Spleen (tissue), 11 donors: ENCODE results near the gene RASA3. TPM values are rescaled to one million over a fixed set of nuclear protein-coding genes. Genes with fewer than 3 reads are reported as not detected.
"Not testable (repeated sequence)": the region's sequence is repeated elsewhere in the genome, so short reads cannot be mapped to it uniquely, and the experiment has no call there.

Experiments used
- DNase-seq: peaks from one replicate; pipeline ENCODE4 v3.0.0-alpha.2; 2020
- H3K27ac ChIP-seq, 8 donors: fragments of 200-600 bp; sonication (generic) in 7 of 8; 1 replicate in 4 of 8; 2 replicates in 4 of 8; pipeline versions ENCODE4 v1.5.0 to v1.8.0; 2016 to 2021; ENCODE audit warnings: inconsistent platforms in 4 of 8, mild to moderate bottlenecking in 4 of 8, moderate library complexity in 1 of 8
- H3K27me3 ChIP-seq, 7 donors: fragments of 200-600 bp; sonication (generic) in 6 of 7; replicated peaks in 1 of 7; 1 replicate in 4 of 7; 2 replicates in 3 of 7; pipeline versions ENCODE4 v1.5.0 to v1.8.0; 2016 to 2021; ENCODE audit warnings: inconsistent platforms in 3 of 7, mild to moderate bottlenecking in 1 of 7
- H3K36me3 ChIP-seq, 6 donors: fragments of 200-600 bp; sonication (generic) in 5 of 6; 1 replicate in 4 of 6; 2 replicates in 2 of 6; pipeline versions ENCODE4 v1.5.0 to v1.8.0; 2016 to 2021; ENCODE audit warnings: inconsistent platforms in 2 of 6
- H3K4me1 ChIP-seq, 6 donors: fragments of 200-600 bp; sonication (generic) in 5 of 6; 1 replicate in 3 of 6; 2 replicates in 3 of 6; pipeline versions ENCODE4 v1.5.0 to v1.8.0; 2016 to 2021; ENCODE audit warnings: inconsistent platforms in 3 of 6
- H3K4me3 ChIP-seq, 8 donors: fragments of 200-600 bp; sonication (generic) in 7 of 8; 1 replicate in 4 of 8; 2 replicates in 4 of 8; pipeline versions ENCODE4 v1.5.0 to v1.8.0; 2016 to 2021; ENCODE audit warnings: inconsistent platforms in 4 of 8, mild to moderate bottlenecking in 4 of 8, moderate library complexity in 2 of 8
- H3K9me3 ChIP-seq, 8 donors: fragments of 200-600 bp; sonication (generic) in 7 of 8; 1 replicate in 4 of 8; 2 replicates in 4 of 8; pipeline versions ENCODE4 v1.5.0 to v1.8.0; 2016 to 2021; ENCODE audit warnings: inconsistent platforms in 4 of 8
- POLR2A ChIP-seq, 3 donors: fragments of 450-650 bp; IDR thresholded peaks; one replicate each; pipeline ENCODE4 v1.5.1; 2017; ENCODE audit warnings: antibody characterized with exemption in 3 of 3, mild to moderate bottlenecking in 1 of 3
- POLR2AphosphoS5 ChIP-seq, 3 donors: sonication (generic); formaldehyde crosslinking; IDR thresholded peaks; one replicate each; pipeline ENCODE4 v1.5.1; 2017; ENCODE audit warnings: antibody characterized with exemption in 3 of 3
- WGBS, 5 donors: extraction: QIAGEN DNeasy Blood & Tissue Kit in 3 of 5; methylation state at CpG; one replicate each; pipeline versions ENCODE4 v1.1.5 to v1.1.7; 2013 to 2018; 5-methylcytosine and 5-hydroxymethylcytosine counted together
- intact Hi-C: fragments of 100-400 bp; cut with DNase I; formaldehyde crosslinking; loops from one replicate; pipeline ENCODE4 v1.15.0; 2023; ENCODE audit warnings: low total_unique reads
- polyA plus RNA-seq, 3 donors: library from polyadenylated mRNA; stranded (reverse); fragments of 200-250 nt; gene quantifications; one replicate each; pipeline ENCODE4 v1.2.1, GENCODE V29; 2013
- total RNA-seq, 7 donors: library from RNA; depleted of rRNA in 3 of 7; stranded (reverse); fragments of >200 nt in 3 of 7; fragmentation: NEBNext Ultra II Directional in 4 of 7; extraction: Animal tissue kit (Norgen Biotek cat#: 25700) in 4 of 7; gene quantifications; one replicate each; pipeline versions ENCODE4 v1.1.0 to v1.2.1, GENCODE V29; 2016 to 2021
- TF ChIP-seq, protein P1 (sequence below), 11 experiments: fragments of 200-600 bp in 7 of 11; fragments of 450-650 bp in 4 of 11; sonication (generic) in 4 of 11; IDR thresholded peaks in 8 of 11; conservative IDR thresholded peaks in 3 of 11; 1 replicate in 7 of 11; 2 replicates in 4 of 11; pipeline versions ENCODE4 v1.4.0 to v1.8.0; 2016 to 2021; ENCODE audit warnings: antibody characterized with exemption in 11 of 11, inconsistent platforms in 4 of 11, mild to moderate bottlenecking in 1 of 11
- donor health status: healthy with polysubstance abuse.
- donor health status: DM: no; HTN: no; CAD: no; lungs with moderate emphysema.
- donor health status: DM: no; HTN: no; CAD: no.
- donor health status: Bipolar disorder and iron deficiency.
- donor health status: healthy.
- donor health status: DM: no; HTN: no; CAD: no.
- donor health status: DM: yes; HTN: yes; CAD: no.

The RASA3 gene
- total and polyA plus RNA-seq, 10 donors, result 11.7 to 52.8 (median 47.7) TPM

DNA sequence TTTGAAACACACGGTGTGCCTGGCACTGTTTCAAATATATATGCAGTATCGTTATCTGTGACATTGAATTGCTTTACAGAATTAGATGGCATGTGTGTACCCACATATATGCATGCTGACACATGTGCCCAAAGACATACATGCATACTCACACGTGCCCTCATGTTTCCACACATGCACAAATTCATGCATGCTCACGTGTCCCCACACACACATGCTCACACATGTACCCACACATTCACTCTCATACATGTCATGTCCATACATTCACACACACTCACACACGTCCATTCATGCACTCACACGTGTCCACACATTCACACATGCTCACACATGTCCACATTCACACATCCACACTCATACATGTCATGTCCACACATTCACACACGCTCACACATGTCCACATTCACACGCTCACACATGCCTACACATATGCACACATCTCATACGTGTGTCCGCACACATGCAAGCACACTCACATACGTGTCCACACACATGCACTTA, 140.7 kb downstream of the RASA3 start:
- Histone ChIP-seq H3K27ac (no peak overlapping the region), H3K9me3 (no peaks in the 10 kb centered on the region), H3K36me3 (peaks cover 0 to 70% (median 49%) of the 10 kb centered on the region in 6 donors), H3K27me3 (no peaks in the 10 kb centered on the region), H3K4me3 (no peak overlapping the region), H3K4me1 (peaks cover 0 to 4% (median 0%) of the 10 kb centered on the region in 6 donors)
- 88 to 95% (median 93%) methylated on average over 11 of the region's 11 CpGs for WGBS, 5 donors
- no peak for DNase-seq
- intact Hi-C loops, result no loop called here
- TF ChIP-seq POLR2AphosphoS5 (IDR thresholded peaks at IDR 0.05) (no peak), POLR2A (IDR thresholded peaks at IDR 0.05) (no peak)
- TF ChIP-seq, protein P1, sequence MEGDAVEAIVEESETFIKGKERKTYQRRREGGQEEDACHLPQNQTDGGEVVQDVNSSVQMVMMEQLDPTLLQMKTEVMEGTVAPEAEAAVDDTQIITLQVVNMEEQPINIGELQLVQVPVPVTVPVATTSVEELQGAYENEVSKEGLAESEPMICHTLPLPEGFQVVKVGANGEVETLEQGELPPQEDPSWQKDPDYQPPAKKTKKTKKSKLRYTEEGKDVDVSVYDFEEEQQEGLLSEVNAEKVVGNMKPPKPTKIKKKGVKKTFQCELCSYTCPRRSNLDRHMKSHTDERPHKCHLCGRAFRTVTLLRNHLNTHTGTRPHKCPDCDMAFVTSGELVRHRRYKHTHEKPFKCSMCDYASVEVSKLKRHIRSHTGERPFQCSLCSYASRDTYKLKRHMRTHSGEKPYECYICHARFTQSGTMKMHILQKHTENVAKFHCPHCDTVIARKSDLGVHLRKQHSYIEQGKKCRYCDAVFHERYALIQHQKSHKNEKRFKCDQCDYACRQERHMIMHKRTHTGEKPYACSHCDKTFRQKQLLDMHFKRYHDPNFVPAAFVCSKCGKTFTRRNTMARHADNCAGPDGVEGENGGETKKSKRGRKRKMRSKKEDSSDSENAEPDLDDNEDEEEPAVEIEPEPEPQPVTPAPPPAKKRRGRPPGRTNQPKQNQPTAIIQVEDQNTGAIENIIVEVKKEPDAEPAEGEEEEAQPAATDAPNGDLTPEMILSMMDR (IDR thresholded peaks at IDR 0.05 in 8 of 11, conservative IDR thresholded peaks at IDR 0.05 in 3 of 11), result no peak

DNA sequence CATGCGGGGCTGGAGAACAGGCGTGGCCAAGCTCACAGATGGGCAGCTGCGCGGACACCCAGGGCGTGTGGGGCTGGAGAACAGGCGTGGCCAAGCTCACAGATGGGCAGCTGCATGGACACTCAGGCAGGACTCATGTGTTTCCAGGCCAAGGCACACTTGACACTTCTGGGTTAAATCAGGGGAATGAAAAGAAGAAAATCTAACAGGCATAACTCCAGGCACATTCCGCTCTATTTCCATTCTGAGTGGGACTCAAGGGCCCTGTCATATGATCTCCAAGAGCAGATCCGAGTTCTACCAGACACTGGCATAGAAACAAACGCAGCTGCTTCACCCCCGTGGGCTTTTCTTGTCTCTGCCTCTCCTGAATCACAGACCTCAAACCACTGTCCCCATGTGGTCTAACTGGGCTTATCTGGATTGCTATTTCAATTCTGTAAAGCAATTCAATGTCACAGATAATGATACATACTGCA, 141.2 kb downstream of the RASA3 start:
- peaks cover 0 to 65% (median 44%) of the 10 kb centered on the region in 6 donors for H3K36me3 ChIP-seq

DNA sequence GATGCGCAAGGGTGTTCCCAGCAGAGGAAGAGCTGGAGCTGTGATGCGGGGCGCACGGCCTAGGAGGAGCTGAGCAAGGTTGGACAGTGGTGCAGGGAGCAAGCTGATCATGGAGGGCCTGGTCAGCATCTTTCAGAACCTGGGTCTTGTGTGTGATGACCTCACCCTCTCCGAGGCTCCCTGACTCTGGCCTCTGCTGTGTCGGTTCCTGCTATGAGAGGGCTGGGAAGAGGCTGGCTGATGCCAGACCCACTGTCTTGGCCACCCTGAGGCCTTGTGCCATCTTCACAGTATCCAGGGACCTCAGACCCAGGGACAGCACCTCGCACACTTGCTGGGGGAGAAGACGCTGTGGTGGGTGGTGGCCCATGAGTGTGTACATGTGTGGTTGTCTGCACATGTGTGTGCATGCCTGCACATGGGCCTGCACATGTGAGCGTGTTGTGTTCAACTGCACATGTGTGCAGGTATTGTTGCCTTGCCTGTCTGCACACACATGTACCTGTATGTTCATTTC, 142.0 kb downstream of the RASA3 start:
- no peaks in the 10 kb centered on the region for H3K27me3 ChIP-seq
- H3K27ac ChIP-seq, result no peak overlapping the region
- 96 to 100% (median 98%) methylated on average over 9 of the region's 9 CpGs for WGBS, 5 donors
- DNase-seq, result peak; percentile 67
- H3K4me3 ChIP-seq, result no peak overlapping the region
- intact Hi-C loops, result no loop called here
- H3K9me3 ChIP-seq, result no peaks in the 10 kb centered on the region
- peaks cover 0 to 59% (median 41%) of the 10 kb centered on the region in 6 donors for H3K36me3 ChIP-seq
- H3K4me1 ChIP-seq, result peaks cover 0 to 4% (median 0%) of the 10 kb centered on the region in 6 donors
- TF ChIP-seq POLR2A (IDR thresholded peaks at IDR 0.05) (no peak), POLR2AphosphoS5 (IDR thresholded peaks at IDR 0.05) (peak in 2 of 3 donors; percentile 10 to 23)

More for the DNA sequence above, 141.2 kb downstream of the RASA3 start:
- TF ChIP-seq POLR2AphosphoS5 (IDR thresholded peaks at IDR 0.05) (no peak), POLR2A (IDR thresholded peaks at IDR 0.05) (no peak)
- TF ChIP-seq, protein P1 (IDR thresholded peaks at IDR 0.05 in 8 of 11, conservative IDR thresholded peaks at IDR 0.05 in 3 of 11), result no peak
- H3K4me1 ChIP-seq, result peaks cover 0 to 4% (median 0%) of the 10 kb centered on the region in 6 donors
- no peaks in the 10 kb centered on the region for H3K27me3 ChIP-seq
- intact Hi-C loops, result no loop called here
- no peaks in the 10 kb centered on the region for H3K9me3 ChIP-seq
- 75 to 97% (median 82%) methylated on average over 4 to 10 of the region's 10 CpGs for WGBS, 5 donors
- H3K4me3 ChIP-seq, result no peak overlapping the region
- peak; percentile 11 for DNase-seq
- no peak overlapping the region for H3K27ac ChIP-seq

DNA sequence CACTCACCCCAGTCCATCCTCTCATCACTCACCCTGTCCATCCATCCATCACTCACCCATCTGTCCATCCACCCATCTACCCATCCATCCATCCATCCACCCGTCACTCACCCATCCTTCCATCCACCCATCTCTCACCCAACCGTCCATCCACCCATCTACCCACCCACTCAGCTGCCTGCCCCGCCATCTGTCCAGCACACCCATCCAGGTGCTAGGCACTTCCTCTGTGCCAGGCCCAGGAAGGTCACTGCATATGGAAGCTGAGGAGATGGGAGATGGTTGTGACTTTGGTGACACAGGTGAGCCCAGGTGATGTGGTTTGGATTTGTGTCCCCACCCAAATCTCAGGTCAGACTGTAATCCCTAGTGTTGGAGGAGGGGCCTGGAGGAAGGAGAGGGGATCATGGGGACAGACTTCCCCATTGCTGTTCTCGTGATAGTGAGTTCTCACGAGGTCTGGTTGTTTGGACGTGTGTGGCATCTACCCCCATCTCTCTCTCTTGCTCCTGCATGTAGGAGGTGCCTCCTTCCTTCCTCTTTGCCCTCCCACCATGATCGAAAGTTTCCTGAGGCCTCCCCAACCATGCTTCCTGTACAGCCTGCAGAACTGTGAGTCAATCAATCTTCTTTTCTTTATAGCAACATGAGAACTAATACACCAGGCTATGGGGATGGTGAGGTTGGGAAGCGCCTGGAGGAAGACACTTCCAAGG, 142.7 kb downstream of the RASA3 start:
- intact Hi-C loops, result no loop called here
- peaks cover 0 to 53% (median 35%) of the 10 kb centered on the region in 6 donors for H3K36me3 ChIP-seq
- no peak overlapping the region for H3K4me3 ChIP-seq
- TF ChIP-seq POLR2A (IDR thresholded peaks at IDR 0.05) (no peak), POLR2AphosphoS5 (IDR thresholded peaks at IDR 0.05) (no peak)
- TF ChIP-seq, protein P1 (IDR thresholded peaks at IDR 0.05 in 8 of 11, conservative IDR thresholded peaks at IDR 0.05 in 3 of 11), result no peak
- no peaks in the 10 kb centered on the region for H3K9me3 ChIP-seq
- no peak overlapping the region for H3K27ac ChIP-seq
- peak; percentile 37 for DNase-seq
- 58 to 68% (median 65%) methylated on average over 8 of the region's 8 CpGs for WGBS, 5 donors
- H3K4me1 ChIP-seq, result peaks cover 0 to 4% (median 0%) of the 10 kb centered on the region in 6 donors
- H3K27me3 ChIP-seq, result no peaks in the 10 kb centered on the region

DNA sequence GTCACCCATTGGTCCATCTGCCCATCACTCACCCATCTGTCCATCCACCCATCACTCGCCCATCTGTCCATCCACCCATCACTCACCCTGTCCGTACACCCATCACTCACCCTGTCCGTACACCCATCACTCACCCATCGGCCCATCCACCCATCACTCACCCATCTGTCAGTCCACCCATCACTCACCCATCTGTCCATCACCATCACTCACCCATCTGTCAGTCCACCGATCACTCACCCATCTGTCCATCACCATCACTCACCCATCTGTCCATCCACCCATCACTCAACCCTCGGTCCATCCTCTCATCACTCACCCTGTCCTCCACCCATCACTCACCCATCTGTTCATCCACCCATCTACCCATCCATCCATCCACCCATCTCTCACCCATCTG, 143.6 kb downstream of the RASA3 start:
- H3K36me3 ChIP-seq, result peaks cover 0 to 44% (median 32%) of the 10 kb centered on the region in 6 donors
- H3K27ac ChIP-seq, H3K9me3 ChIP-seq, intact Hi-C loops, H3K4me1 ChIP-seq, H3K27me3 ChIP-seq, H3K4me3 ChIP-seq: not testable (repeated sequence)
- peak; percentile 47 for DNase-seq
- 86 to 97% (median 97%) methylated on average over 6 of the region's 6 CpGs for WGBS, 5 donors
